ENCODE data around the gene FICD.
A peak's percentile ranks its signal among the peaks of the same experiment; 100 is the strongest.
"Not testable (repeated sequence)": the region's sequence is repeated elsewhere in the genome, so short reads cannot be mapped to it uniquely, and the experiment has no call there.

FICD gene

GRCh38 chr12:108484845-108485244 lies 30.2 kb upstream of the FICD start:
- no peak for DNase-seq (ENCODE audit: low read depth)
- no peak for TF ChIP-seq CTCF (IDR thresholded peaks at IDR 0.05; ENCODE audit: control insufficient read depth, insufficient read depth, low read depth, low read length, missing control alignments)
- H3K4me3 ChIP-seq (ENCODE audit: control insufficient read depth, low read depth, low read length), result no peak overlapping the region

- DNase-seq (ENCODE audit: low read depth); H3K4me3 ChIP-seq (ENCODE audit: control insufficient read depth, low read depth, low read length): not testable (repeated sequence)
These were observed 29.7 kb upstream of the FICD start for GRCh38 chr12:108485371-108485770.

- DNase-seq (ENCODE audit: low read depth), result not testable (repeated sequence)
These were observed 28.0 kb upstream of the FICD start for GRCh38 chr12:108487029-108487428.

GRCh38 chr12:108491256-108491655 lies 23.8 kb upstream of the FICD start:
- no peak for DNase-seq (ENCODE audit: low read depth)
- TF ChIP-seq CTCF (IDR thresholded peaks at IDR 0.05; ENCODE audit: control insufficient read depth, insufficient read depth, low read depth, low read length, missing control alignments), result no peak
- no peak overlapping the region for H3K4me3 ChIP-seq (ENCODE audit: control insufficient read depth, low read depth, low read length)

More at GRCh38 chr12:108487029-108487428, 28.0 kb upstream of the FICD start:
- H3K4me3 ChIP-seq (ENCODE audit: control insufficient read depth, low read depth, low read length), result not testable (repeated sequence)

GRCh38 chr12:108495054-108495453 lies 20.0 kb upstream of the FICD start:
- peak; percentile 60 for TF ChIP-seq CTCF (IDR thresholded peaks at IDR 0.05; ENCODE audit: control insufficient read depth, insufficient read depth, low read depth, low read length, missing control alignments)
- no peak for DNase-seq (ENCODE audit: low read depth)
- H3K4me3 ChIP-seq (ENCODE audit: control insufficient read depth, low read depth, low read length), result no peak overlapping the region

GRCh38 chr12:108495823-108496579 lies 19.1 kb upstream of the FICD start:
- no peak overlapping the region for H3K4me3 ChIP-seq (ENCODE audit: control insufficient read depth, low read depth, low read length)
- no peak for DNase-seq (ENCODE audit: low read depth)
- no peak for TF ChIP-seq CTCF (IDR thresholded peaks at IDR 0.05; ENCODE audit: control insufficient read depth, insufficient read depth, low read depth, low read length, missing control alignments)

GRCh38 chr12:108498136-108498535 lies 16.9 kb upstream of the FICD start:
- no peak overlapping the region for H3K4me3 ChIP-seq (ENCODE audit: control insufficient read depth, low read depth, low read length)
- no peak for TF ChIP-seq CTCF (IDR thresholded peaks at IDR 0.05; ENCODE audit: control insufficient read depth, insufficient read depth, low read depth, low read length, missing control alignments)
- DNase-seq (ENCODE audit: low read depth), result no peak

- no peak for DNase-seq (ENCODE audit: low read depth)
- TF ChIP-seq CTCF (IDR thresholded peaks at IDR 0.05; ENCODE audit: control insufficient read depth, insufficient read depth, low read depth, low read length, missing control alignments), result no peak
- H3K4me3 ChIP-seq (ENCODE audit: control insufficient read depth, low read depth, low read length), result no peak overlapping the region
These were observed 12.2 kb upstream of the FICD start for GRCh38 chr12:108502922-108503321.

All from AG09309 (cell line).